GM18873 (cell line): ENCODE data around the gene TSPAN15.

Source experiments
- ATAC-seq: cut with Tn5 transposase; IDR thresholded peaks from one replicate; pipeline ENCODE4 v1.9.1; 2021; ENCODE audit warnings: mild to moderate bottlenecking, moderate library complexity, moderate number of reproducible peaks; ENCODE audit not compliant: unreplicated experiment, low FRiP score

The TSPAN15 gene

DNA sequence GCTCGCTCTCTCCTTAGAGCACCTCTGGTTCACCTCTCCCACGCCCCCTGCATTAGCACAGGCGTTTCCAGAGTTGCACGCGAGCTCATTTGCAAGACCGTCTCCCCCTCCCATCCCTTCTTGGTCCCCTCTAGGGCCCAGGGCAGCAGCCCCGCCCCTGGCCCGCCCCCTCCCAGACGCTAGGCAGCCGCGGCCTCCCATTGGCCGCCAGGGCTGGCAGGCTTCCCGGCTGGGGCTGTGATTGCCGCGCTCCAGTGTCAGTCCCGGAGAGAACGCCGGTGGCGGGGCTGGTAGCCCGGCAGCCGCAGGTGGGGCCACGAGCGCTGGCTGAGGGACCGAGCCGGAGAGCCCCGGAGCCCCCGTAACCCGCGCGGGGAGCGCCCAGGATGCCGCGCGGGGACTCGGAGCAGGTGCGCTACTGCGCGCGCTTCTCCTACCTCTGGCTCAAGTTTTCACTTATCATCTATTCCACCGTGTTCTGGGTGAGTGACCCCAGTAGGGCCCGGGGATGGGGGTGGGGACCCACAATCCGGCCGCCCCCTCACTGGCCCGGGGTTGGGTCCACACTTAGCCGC lies at the start of gene TSPAN15:
Gene TSPAN15 (plus strand): TSS at position 257 of the 575 bp plus-strand sequence. CDS start 130 bp downstream, at position 387.
- peak; percentile 80 for ATAC-seq

DNA sequence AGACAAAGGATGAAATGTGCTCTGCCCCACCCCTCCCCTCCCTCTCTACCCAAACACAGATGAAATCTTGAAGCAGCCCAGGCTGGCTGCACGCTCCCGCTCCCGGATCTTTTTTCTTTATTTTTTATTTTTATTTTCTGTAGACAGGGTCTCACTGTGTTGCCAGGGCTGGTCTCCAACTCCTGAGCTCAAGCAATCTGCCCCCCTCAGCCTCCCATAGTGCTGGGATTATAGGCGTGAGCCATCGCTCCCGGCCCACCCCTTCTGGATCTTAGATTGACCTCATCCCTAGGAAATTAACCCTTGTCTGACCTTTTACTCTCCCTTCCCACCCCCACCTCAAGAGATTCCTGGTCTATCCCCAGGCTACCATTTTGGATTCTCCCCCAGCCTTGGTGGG lies 48.9 kb upstream of the TSPAN15 start:
- ATAC-seq: no peak

DNA sequence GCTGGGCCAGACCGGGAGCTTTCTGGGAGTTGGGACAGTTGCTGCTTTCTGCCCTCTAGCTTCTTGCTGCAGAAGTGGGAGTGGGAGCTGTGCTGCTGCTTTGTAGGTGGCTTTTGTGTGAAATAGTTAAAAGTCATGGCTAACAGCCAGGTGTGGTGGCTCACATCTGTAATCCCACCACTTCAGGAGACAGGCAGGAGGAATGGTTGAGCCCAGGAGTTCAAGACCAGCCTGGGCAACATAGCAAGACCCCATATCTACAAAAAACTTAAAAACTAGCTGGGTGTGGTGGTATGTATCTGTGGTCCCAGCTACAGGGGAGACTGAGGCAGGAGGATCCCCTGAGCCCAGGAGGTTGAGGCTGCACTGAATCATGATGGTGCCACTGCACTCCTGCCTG lies 48.2 kb upstream of the TSPAN15 start:
- no peak for ATAC-seq

DNA sequence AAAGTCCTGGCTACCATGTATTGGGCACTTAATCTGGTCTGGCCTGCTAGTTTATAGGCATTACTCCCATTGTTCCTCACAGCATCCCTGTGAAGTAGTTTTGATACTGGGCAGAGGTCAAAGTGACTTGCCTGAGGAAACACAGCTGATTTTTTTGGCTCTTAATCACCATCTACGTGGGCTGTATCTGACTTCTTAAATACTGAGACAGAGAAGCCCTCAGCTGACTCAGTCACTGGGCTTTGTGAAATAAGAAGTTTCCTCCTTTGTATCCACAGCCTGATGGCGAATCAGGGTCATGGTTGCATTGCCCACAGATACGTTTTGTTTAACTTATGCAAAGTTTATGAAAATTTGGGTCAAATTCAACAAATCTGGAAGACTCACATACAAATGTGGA lies 47.7 kb upstream of the TSPAN15 start:
- no peak for ATAC-seq

DNA sequence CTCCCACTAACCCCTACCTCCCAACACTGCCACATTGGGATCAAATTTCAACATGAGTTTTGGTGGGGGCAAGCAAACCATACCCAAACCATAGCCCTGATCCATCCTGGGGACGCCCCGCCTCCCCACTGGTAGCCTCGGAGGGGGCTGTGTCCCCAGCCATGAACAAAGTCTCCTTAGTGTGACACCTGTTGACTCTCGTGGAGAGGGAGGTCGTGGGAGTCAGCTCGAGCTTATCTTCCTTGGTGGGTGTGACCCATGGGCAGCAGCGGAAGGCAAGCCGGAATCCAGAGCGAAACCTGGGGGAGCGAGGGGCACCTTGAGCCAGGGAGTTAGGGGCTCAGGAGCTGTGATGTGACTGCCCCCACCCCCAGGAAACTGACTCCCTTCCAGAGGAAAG lies 46.5 kb upstream of the TSPAN15 start:
- no peak for ATAC-seq

DNA sequence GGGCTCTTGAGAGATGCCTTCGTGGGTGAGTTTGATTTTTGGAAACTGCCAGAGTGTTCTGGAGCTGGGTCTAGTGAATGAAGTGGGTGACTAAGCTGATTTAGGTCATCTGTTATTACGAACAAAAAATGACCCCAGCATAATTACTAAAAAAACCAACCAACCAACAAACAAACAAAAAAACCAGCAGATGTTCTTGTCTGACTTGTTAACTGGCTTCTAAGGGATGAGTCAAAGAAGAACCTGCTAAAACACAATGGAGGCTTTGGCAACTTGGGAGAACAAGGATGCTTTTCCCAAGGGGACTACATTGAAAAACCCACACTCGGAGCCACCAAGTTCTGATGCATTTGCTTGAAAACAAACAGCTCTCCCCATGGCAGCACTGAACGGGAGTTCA lies 46.0 kb upstream of the TSPAN15 start:
- no peak for ATAC-seq

DNA sequence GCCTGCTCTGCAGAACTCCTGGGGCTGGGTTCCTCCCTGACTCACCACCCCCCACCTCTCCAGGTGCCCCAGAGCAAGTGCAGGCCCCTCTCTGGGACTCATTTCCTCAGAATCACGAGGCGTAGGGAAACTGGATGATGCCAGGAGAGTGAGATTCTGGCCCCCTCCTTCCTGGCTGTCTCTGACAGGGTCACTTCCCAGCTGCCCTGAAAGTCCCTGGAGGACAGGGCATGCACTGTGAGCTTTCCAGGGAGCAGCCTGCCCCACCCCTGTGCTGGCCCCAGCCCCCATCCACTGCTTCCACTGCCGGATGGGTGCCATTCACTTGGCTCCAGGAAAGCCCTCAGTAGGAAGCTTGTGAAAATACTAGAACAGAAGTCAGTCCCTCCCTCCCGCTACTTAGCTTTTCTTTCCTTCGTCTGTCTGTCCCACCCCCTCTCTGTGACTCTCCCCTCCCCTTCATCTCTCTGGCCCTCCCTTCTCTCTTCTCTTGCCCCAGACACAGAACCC lies 44.9 kb upstream of the TSPAN15 start:
- no peak for ATAC-seq

DNA sequence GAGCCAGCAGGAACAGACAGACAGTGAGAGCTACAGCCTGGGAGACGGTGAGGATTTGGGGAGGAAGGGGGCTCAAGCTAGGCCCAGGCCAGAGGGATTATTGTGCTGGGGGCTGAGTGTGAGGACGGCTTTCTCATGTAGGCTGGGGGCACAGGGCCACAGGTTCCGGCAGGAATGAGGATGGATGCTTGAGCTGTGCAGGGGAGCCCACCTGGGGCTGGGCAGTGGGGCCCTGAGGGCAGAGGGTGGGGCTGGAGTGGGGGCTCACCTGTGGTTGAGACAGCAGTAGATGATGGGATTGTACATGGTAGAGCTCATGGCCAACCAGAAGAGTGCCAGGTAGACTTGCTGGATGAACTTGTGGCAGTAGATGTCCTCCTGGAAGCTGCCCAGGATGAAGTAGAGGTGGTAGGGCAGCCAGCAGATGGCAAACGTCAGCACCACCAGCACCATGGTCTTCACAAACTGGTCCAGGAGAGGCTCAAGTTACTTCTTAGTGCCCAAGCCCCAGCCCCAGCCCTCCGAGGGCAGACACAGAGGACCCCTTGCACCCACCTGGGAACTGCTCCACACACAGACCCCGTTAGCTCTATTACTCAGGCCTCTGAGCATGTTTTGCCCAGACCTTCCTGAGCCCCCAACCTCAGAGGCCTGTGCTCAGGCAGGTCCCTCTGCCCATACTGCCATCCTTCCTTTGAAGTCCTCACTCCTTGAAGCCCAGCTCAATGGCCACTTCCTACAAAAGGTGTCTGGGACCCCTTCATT lies 44.3 kb upstream of the TSPAN15 start:
- ATAC-seq: no peak

DNA sequence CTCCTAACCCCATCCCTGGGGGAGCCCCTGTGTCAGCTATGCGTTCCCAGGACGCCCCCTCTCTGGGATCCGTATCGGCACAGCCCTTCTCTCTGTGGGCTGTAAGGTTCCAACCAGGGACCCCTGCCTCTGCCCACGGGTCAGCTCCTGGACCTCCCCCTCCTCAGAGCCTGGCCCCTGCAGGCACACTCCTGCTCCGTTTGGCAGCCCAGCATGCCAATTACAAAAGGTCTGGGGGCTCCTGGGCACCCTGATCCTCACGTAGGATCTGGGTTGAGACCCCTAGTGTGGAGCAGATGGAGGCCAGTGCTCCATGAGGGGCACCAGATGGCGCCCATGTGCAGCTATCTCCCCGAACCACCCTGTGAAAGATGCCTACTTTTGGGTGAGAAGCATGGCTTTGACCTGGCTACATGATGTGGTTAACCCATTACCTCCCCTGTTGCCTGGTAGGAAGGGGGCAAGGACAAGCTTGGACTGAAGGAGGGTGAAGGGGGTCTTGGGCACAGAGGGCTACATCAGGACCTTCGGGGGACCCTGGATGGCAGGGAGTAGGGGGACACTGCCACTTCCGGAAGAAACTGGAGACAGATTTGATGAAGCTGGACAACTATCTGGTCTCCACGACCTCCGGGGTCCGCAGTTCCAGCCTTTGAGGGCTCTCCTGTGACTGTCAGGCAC lies 43.5 kb upstream of the TSPAN15 start:
- ATAC-seq: no peak

DNA sequence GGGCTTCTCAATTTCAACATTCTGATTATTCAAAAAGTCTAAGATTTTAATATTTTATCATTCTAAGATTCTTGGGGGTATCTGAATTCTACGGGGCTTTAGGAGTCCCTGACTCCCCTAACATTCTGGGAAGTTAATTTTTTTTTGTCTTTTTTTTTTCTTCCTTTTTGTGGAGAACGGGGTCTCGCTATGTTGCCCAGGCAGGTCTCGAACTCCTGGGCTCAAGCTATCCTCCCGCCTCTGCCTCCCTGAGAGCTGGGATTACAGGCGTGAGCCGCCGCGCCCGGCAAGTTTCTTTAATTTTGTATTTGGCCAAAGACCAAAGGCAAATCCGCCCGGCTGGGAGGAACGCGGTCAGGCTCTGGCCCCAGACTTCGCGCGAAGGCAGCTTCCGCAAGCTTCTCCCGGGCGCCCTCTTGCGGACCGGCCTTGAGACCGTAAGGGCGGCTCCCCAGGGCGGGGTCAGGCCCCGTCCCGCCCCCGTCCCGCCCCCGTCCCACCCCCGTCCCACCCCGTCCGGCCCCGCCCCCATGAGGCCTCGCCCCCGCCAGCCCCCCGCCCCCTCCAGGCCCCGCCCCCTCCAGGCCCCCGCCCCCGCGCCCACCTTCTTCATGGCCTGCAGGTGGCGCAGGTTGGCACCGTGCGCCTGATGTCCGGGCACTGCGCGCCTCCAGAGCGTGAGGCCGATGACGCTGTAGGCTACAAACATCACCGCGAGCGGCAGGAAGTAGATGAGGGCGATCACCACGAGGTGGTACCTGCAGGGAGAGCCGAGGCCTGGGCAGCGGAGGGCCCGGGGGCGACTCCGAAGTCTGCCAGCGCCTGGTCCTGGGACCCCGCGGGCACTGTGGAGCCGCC lies 42.7 kb upstream of the TSPAN15 start:
- peak; percentile 77 for ATAC-seq

DNA sequence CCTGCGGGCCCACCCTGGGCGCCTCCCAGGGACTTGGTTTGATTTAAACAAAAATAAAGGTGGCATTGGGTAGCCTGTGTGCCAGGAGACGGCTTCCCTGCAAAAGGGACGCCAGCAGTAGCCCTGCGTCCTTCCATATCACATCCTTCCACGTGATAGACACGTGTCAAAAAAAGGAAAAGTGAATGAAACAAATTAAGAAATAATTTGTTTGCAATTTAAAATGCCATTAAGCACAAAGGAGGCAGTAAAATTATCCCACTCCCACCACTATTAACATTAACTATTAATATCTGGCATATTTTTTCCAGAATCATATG lies 42.1 kb upstream of the TSPAN15 start:
- no peak for ATAC-seq

DNA sequence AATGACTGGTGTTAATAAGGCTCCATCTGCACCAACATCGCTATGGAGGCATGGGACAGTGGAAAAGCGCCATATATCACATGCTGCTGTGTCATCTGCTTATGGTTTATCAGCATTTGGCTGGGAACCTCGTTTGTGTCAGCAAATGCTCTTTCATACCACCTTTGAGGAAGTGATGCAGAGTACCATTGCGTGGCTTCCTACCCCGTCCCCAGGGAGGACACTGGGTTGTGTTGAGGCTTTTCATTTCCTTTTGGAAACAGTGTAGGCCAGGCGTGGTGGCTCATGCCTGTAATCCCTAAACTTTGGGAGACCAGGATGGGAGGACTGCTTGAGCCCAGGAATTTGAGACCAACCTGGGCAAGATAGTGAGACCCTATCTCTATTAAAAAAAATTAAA lies 41.3 kb upstream of the TSPAN15 start:
- no peak for ATAC-seq

DNA sequence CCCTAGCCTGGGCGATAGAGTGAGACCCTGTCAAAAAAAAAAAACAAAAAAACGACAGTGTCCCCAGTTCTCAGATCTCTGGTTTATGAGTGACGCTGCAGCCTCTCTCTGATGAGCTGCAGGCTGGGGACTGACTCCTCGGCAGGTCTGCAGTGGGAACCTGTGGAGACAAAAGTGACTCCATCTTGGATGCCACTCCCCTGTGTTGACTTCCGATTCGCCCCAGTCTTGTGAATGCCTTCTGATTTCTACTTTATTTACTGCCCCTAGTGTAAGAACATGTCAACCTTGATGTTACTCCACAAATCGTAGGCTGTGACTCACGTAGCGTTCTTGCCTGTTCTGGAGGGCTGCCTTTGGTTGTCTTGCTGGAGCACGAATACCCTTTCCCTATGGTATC lies 40.8 kb upstream of the TSPAN15 start:
- no peak for ATAC-seq

DNA sequence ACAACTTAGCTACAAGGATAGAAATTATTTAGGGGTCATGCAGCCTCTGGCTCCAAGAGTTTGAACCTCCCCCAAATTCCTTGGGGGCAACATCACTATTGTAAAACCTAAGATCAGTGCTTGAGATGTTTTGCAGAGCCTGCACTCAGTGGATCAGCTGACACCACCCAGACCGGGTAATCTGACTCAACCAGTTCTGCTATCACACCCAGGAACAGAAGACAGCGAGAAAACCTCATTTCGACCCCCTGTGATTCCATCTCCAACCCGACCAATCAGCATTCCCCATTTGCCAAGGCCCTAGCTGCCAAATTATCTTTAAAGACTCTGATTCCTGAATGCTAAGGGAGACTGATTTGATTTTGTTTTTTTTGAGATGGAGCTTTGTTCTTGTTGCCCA lies 39.8 kb upstream of the TSPAN15 start:
- no peak for ATAC-seq

DNA sequence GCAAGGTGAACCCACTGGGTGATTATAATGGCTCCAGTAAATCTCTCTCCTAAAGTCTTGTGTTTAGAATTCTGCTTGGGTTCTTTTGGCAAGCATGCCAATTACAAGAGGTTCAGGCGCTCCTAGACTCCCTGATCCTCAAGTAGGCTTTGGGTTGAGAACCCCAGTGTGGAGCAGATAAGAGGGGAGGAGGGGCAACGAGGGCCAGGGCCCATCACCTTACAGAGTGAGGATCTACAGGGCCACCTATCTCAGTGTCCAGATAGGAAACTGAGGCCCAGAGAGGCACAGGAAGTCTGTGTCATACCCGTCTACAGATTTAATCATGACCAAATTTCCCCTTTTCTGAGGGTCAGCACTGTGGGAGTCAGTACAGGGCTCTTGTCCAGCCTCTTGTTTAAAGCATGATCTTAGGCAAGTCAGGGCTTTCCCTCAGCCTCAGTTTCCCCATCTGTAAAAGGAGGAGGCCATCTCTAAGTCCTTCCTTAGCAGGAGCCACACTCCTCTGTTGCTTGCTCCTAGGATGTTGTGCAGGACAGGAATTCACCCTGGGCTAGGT lies 39.0 kb upstream of the TSPAN15 start:
- ATAC-seq: no peak

DNA sequence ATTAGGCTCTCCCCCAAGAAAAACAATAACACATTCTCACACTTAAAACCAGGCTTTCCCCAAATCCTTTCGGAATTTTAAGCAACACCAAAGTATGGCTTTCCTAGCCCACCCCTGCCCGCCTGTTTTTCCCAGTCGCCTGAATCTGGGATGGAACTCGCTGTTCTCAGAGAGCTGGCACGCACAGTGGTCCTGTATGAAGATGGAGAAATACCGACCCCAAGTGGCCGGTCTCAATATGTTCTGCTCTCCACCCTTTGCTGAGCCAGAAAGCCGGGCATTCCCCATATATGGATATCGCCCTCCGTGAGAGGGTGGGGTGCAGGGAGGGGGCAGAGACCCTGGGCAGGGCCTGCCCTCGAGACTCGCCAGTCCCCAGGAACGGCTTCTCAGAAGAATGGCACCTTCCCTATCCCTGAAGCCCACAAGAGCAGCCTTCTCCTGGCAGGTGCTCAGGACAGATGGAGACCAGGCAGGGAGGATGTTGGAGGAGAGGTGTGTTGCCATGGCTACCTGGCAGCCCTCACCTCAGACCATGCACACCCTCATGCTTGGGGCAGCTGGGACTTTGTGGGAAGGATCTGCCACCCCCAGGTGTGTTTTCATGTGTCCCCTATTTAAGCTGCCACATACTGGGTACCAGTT lies 37.9 kb upstream of the TSPAN15 start:
- ATAC-seq: no peak

DNA sequence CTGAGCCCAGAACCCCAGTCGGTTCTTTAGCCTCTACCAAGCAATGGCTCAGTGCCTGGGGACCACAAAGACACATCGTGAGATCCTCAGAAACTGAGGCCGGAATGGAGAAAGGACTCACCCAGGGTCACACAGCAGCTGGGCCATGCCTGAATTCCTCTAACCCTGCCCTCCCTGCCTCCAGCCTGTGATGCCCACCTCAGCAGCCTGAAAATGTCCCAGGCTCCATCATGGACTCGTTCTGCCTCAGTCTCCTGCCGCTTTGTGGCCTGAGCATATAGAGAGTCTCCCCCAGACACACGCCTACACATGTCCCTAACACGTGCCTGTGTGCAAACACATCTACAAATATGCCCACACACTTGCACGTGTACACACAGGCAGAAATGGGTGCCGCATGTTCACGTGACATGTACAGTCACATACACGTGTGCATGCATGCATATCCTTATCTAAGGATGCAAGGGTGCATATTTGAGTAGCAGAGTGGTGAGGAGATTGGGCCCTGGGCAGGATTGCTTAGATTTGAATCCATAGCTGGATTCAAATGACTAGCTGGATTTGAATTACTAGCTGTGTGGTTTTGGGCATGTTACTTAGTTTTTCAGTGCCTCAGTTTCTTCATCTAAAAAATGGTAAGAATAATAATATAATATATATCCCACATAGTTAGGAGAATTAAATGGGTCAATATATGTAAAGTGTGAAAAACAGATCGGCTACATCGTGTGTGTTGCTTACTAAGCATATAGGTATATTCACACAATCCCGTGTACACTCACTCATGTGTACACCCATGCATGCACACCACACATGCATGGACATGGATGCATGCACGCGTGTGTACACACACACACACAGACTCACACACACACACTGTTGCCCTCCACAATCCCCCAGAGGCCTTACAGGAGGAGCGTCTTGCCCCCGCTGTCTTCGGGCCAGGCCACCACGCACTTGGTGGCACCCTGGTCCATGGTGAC lies 36.9 kb upstream of the TSPAN15 start:
- ATAC-seq: no peak

DNA sequence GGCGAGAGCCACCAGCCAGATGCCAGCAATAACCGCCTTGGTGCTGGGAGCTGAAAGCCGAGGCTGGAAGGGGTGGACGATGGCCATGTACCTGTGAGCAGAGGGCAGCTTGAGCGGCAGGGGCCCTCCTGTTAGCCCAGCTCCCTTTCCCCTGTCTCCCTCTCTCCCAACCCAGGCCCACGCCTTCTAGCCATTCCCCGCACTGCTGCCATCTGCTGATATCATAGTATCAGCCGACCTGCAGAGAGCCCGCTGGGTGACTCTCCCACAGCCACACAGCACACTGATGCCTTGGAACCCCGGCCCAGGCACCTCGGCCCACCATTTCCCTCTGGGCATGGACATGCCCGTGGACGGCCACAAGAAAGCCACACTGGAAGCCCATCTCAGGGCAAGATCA lies 36.2 kb upstream of the TSPAN15 start:
- ATAC-seq: no peak

DNA sequence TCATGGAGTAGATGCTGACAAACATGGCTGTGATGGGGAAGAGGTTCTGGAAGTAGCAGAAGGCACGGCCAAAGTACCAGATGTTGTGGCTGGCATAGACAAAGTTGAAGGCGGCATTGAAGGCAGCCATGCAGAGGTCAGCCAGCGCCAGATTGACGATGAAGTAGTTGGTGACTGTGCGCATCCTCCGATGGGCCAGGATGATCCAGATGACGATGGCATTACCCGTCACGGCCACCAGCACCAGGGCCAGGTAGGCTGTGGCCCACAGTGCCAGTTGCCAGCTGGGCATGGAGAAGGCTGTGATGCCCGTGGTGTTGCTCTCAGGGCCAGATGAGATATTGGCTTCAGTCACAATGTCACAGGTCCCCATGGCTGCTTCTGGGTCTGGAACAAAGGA lies 35.3 kb upstream of the TSPAN15 start:
- no peak for ATAC-seq
